Iris pigment epithelial cell (primary cell): ENCODE results near the gene SAP25.

Experiments used
- DNase-seq: peaks from one replicate; pipeline ENCODE4 v3.0.0-alpha.2; 2011; ENCODE audit warnings: low read depth

Gene SAP25

DNA sequence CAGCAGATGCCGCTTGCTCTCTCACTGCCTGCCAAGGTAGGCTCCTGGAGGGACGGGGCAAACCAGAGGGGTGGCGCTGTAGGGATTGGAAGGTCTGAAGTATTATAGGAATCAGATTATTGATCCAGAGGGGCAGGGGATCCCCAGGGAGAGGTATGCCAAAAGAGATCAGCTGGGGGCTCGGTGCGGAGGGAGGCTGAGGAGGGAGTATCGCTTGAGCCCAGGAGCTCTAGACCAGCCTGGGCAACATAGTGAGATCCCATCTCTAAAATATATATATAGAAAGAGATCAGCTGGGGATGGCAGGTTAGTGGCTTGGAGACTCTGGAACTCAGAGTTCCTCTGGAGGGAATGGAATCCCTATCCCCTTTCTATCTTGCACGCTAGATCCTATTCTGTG, 21.5 kb upstream of the SAP25 start:
- no peak for DNase-seq

DNA sequence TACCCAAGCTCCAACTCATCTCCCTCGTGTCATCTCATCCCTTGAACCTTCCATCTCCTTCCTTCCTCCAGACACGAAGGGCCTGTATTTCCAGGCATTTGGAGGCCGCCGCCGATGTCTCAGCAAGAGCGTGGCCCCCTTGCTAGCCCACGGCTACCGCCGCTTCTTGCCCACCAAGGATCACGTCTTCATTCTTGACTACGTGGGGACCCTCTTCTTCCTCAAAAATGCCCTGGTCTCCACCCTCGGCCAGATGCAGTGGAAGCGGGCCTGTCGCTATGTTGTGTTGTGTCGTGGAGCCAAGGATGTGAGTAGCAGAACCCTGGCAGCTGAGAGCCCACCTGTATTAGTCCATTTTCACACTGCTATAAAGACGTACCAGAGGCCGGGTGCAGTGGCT, 17.9 kb upstream of the SAP25 start:
- no peak for DNase-seq

DNA sequence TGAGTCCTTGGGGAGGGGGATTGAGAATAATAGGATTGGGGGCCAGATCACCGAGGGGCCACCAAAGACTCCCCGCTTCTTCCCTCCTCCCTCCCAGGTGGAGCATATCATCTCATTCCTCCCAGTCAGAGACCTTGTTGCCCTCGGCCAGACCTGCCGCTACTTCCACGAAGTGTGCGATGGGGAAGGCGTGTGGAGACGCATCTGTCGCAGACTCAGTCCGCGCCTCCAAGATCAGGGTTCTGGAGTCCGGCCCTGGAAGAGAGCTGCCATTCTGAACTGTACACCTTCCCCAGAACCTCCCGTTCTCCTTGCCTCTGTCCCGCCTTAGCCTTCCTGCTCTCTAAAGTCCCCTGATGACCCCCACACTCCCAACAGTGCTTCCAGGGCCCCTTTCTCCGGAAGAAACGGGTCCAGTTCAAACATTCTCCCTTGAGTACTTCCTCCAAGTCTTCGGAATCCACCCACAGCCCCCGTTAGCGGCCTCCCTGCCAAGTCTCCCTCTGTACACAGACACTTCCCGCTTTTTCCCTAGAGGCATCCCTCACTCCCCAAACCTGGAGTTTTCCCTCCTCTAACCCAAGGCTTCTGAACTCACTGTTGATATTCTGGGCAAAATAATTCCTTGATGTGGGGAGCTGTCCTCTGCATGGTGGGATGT, 16.5 kb upstream of the SAP25 start:
- no peak for DNase-seq

DNA sequence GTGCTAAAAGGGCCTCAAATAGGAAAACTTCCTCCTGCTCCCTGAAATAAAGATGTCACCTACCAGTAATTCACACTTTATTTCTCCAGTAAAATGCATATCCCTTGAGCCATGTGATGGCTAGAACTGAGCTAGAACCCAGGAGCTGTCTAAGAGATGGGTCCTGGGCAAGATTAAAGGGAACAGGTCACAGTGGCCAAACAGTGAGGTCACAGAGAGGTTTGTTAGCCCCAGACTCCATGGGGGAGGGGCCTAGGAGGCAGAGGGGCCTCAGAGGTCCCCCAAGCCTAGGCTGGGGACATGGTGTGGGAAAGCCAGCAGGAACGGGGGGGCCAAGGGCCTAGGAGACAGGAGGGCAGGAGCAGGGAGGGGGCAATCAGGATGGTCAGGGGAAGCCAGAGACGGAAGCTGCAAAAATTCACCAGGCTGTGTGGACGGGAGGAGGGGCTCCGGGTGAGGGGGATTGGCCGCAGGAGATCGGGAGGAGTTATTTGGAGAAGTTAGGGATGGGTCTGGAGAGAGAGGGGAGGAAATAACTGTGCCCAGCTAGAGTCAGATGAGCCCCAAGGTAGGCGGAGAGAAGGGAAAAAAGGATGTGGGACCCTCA, 15.7 kb upstream of the SAP25 start:
- DNase-seq = no peak

DNA sequence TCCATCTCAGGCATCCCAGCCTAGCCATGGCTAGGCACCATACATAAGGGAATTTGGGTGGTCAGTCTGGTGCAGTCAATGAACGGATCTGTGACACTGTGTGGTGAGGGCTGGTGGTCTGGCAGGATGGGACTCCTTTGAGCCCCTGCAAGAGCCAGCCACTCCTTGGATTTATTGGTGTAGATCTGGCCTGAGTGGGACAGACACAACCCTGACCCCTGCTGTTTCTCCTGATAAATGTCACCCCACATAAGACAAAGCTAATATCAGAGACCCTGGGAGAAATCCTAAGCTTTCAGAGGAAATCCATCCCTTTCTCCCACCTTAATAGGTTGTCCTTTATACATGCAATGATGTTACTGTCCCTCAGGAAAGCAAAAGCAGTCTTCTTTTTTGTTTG, 14.7 kb upstream of the SAP25 start:
- DNase-seq = no peak

DNA sequence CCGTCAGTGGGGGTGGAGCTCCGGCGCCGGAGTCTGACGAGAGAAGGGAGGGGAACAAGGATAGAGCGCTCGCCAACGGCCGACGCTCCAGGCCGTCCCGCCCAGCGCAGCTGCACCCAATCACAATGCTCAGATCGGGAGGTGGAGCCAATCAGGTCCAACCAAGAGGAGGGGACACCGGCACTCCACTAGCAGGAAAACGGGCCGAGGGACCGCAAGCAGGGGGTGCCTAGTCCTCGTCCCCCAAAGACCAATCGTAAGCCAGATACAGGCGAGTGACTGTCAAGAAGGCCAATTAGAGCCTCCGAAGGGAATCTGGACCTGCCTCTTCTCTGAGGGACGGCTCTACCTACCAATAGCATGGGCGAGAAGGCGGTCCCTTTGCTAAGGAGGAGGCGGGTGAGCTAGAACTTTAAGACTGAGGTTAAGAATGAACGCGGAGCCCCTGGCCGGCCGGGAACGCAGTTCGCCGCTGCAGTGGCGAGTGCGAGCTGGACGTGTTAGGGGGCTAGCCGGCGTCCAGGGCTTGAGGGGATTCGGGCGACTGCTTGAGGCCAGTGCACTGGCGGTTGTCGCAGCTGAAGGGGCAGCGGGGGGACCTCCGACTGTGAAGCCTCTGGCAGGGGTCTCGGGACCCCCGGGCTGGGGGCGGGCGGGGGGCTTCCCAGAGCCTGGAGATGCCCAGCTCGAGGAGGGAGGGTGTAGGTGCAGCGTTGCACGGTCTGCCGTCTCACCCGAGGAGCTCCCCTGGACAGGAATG, 12.7 kb upstream of the SAP25 start, which contains the start of gene FBXO24:
Gene FBXO24 (plus strand): TSS at position 63 of the 760 bp plus-strand sequence. CDS start 298 bp downstream, at position 361.
- peak; percentile 100 for DNase-seq

DNA sequence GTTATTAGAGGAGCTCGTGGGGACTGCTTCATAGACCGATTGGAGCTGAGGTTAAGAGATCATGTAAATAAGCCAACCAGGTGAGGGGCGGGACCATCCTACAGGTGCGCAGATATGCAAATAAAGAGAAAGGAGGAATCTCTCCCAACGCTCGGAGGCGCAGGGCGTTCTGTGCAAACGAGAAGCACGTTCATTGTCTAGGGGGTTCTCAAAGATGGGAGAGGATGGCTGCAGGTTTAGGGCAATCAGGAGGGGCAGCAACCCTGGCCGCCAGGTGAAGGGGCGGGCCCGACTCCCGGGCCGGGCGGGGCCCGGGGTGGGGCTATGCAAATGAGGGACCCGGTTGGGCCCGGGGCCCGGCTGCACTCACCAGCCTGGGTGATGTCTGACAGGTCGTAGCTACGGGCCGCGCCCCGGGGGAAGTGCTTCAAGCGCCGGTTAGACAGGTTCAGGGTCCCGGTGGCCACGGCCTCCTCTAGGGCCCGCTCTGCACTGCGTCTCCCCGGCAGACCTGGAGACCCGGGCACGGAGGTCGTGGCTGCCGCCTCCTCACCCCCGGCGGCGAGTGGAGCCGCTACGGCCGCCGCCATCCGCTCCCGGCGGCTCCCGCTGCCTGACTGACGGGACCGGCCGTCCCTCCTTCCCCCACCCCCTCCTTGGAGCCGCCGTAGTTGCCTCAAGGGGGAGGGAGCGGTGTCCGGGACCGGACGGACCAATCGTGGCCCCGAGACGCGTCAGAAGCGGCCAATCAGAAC, 12.0 kb upstream of the SAP25 start, which contains the start of gene LRCH4:
Gene LRCH4 (minus strand): TSS at position 619 of the 755 bp plus-strand sequence. CDS start 29 bp downstream, at position 590.
- no peak for DNase-seq

DNA sequence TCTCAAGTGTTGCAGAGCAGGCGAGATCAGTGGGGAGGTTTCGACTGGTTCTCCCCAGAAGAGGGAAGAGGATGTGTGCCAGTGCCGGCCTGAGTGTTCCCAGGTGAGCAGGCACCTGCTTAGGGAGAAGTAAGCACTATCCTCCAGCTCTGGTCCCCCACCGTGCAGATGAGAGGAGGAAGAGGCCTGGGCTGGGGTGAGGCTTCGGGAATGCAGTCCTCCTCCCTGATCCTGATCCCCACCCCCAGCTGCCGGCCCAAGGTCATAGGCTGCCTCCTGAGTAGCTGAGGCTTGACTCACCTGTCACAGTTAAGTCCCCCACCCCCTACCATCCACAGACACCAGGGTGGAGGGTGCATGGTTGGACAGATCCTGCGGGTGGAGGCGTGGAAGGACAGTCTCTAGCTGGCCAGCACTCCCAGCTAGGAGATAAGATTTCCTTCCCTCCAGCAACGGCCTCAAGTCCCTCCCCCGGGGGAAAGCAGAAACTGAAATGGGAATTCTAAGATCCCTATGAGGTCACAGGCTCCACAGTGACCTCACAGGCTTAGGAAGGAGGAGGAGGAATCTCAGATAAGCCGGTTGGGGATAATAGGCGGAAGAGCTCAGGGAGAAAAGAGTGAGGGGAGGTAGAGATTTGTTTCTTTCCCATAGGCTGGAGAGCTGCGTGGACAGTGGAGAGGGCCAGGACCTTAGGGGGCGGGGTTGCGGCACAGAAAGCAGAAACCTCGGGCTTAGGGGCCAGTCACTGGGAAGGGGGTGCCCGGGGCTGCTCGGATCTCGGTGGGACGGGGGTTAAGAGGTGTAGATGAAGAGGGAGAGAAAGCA, 11.2 kb upstream of the SAP25 start:
- peak; percentile 78 for DNase-seq

DNA sequence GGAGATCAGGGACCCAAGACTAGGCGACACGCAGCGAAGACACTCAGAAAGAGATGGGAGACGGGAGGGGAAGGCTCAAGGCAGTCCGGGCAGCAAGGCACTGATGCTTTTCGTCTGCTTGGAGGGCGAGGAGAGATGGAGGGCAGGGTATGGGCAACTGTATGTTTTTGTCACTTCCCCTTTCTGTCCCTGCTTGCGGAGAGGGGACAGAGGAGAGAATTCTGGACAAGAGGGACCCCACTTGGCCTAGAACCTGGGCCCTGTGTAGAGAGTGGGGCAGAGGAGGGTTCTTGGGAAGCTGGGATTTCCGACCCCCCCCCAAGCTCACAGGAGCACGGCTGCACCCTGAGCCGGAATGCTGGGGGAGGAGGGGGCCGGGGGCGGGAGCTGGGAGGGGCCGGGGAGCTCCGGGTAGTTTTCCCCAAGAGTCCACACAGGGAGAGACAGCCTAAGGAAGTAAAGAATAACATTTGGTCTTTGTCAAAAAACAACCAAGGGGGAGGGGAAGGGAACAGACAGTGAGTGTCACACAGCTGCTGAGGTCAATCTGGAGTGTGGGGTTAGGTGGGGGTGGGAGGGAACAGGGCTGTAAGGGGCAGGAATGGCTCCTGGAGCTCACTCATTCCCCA, 10.5 kb upstream of the SAP25 start:
- no peak for DNase-seq

DNA sequence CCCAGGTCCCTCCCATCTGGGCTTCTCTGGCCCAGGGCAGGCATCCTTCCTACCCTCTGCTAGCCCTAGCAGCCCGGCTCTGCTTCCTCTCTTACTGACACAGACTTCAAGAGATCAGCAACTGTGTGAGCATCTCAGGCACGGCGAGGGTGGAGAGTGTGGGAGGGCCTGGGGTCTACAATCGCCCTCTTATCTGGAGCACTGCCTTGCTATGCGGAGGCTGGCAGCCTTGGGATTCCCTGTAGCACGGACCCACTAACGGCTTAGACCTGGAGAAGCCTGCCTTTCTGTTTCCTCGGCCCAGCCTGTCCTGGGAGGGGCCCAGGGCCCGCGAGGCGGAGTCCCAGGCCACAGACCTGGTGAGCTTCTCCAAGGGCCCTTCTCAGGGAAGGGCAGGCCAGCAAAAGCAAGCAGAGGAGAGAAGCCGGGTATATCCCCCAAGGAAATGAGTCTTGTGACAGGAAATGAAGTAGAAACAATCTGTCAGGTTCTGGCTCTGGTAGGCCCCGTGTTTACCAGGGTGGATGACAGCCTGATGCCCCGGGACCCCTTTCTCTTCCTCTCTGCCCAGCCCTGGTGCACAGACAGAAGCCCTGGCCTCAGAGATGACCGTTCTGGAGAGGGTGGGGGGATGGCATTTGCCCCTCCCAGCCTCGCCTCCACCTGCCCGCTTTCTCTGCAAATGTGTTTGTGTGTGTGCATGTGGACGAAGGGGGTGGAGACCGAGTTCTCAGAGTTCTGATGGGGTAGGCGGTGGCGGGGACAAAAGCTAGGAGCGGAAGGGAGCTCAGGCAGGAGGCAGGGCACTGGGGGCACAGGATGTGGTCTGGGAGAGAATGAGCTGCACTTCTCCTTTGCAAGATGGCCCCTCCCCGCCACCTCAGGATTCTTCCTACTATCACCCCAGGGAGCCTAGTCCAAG, 9.7 kb upstream of the SAP25 start:
- peak; percentile 75 for DNase-seq

DNA sequence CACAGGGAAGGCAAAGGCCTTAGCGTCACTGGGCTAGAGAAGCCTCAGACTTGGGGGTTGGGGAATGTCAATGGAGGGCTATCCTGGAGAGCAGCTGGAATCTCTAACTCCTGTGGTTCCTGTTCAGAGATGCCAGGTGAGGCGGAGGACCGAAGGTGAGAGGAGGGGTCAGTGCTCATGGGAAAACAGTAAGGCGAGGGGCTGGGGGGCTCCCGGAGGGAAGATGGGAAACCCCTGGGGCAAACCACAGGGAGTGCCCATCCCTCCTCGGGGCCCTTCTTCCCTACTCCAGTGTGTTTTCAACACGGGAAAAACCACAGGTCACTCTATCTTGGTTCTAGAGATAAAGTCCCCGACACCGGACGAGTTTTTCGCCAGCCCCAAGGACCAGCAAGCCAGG, 8.9 kb upstream of the SAP25 start:
- DNase-seq = no peak

DNA sequence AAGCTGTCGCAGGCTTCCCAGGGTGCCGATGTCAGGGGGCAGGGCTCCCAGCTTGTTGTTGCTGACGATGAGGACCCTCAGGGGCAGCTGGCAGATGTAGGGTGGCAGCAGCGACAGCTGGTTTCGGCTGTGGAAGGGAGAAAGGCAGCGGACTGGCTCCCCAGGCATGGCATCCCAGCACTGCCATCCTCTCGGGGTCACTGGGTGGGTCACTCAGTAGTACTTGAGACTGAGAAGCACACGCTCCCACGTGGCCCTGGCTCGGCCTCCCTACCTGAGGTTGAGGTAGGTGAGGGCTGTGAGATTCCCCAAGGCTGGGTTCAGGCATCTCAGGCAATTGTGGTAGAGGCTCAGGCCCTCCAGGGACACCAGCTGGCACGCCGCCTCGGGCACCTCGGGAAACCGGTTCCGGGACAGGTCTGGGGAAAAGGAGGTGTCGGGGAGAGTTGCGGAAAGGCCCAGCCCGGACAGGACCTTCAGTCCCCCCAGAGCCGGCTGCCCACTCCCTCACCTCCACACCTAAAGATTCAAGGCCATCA, 8.4 kb upstream of the SAP25 start:
- DNase-seq = no peak

DNA sequence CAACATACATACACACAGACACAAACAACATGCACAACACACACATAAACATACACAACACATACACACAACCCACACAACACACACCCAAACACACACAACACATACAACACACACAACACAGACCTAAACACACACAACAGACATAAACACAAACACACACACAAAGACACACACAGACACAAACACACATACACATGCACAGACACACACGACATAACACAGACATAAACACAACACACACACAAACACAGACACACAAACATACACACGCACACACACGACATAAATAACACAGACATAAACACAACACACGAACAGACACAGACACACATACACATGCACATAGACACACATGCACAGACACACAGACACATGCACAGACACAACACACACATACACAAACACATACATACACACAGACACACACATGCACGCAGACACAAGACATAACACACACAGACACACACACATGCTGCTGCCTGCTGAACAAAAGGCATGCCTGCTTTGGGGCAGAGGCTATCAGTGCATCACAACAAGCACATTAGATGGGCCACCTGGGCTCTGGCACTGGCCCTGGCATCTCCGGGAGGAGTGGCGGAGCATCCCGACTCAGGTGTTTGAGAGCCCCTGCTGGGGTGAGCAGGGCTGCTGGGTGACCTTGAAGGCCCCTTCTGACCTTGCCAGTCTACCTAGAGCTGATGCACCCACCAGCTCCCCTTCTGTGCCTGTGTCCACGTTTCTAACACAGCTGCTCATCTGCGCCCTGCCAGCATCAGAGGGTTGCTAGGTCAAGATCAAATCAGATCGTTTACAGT, 7.0 kb upstream of the SAP25 start:
- no peak for DNase-seq

DNA sequence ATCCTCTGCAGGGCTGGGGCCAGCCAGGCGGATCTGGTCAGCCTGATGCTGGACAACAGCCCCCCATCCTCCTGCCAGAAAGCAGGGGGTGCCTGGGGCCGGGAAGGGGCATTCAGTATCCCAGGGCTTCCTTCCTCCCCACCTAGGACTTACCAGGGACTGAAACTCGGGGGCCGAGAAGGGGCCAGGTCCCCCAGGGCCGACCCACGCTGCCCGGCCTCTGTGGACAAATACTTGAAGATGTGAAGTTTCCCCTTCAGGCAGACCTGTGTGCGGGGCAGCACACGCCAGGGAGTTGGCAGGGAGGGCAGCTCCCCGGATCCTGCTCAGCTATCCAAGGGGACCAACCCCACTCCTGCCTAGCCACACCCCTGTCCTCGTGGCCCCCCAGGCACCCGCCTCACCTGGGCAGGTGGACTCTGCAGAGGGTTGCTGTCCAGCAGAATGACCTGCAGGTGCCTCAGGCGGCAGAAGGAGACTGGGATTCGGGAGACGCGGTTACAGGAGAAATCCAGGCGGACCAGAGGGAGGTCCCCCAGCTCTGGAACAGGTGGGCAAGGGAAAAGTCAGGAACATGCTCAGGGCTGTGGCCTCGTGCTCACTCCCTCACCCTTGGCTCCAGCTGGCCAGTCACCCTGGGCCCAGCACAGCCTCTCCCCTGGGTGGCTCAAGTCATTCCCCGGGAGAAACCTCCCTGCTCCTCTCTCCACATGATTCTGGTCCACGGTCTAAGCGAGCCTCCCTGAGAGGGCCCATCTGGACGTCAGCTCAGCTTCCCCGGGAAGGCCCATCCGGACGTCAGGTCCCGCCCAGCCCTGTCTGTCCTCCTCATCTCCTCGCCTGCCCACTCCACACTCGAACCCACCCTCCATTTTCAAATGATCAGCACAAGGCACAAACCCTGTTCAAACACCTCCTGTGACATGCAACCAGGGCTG, 4.8 kb upstream of the SAP25 start:
- DNase-seq = no peak

DNA sequence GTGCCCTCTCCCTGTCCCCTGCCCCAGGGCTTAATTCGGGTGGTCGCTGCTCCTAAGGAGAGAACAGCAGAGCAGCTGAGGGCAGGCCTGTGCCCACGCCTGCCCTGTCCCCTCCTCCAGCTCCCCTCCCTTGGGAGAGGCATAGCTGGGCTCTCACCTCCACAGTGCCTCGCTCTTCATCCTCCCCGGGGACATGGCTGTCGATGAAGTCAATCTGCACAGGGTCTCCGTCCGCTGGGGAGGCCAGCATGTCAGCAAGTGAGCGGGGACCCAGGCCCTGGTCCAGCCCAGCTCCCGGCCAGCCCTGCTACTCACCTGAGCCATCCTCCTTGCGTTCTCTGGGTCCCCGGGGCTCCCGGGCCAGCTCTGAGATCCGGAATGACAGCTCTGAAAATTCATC, 3.8 kb upstream of the SAP25 start:
- DNase-seq = no peak

DNA sequence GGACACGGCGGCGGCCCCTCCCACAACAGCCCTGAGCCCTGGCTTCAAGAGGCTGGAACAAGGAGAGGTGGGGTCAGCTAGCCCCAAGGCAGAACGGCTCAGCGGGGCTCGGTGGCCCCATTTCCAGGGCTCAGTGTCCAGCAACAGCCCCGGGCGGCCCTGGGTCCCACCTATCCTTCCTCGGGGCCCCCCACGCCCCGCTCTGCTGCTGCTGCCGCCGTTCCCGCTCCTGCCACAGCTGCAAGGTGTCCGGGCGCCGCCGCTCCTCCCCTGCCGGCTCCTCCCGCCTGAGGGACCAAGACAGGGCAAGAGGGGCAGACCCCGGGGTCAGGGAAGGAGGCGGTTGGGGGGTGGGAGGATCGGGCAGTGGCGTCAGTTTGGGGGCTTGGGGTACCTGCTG, 3.4 kb upstream of the SAP25 start:
- DNase-seq = no peak

DNA sequence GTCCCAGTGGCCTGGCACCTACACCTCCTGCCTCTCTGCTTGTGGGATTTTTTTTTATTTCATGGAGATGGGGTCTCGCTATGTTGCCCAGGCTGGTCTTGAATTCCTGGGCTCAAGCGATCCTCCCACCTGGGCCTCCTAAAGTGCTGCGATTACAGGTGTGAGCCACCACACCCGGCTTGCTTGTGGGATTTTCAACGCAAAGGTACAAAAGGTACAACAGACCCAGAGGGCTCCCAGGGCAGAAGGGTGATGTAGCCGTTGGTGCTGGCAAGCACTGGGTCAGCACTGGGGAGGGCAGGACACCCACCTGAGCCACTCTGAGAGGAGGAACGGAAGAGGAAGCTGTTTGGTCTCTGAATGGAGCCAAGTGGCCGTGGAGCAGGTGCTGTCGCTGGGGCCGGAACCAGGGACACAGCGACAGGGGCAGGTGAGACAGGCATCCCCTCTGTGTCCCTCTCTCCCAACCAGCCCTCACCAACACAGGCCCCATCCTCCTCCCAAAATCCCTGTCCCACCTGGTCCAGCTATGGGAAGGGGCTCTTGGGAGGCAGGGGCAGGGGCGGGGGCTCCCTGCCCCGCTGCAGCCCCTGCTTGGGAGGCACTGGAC, 2.8 kb upstream of the SAP25 start:
- no peak for DNase-seq
